K562 (cell line): Measurements from ENCODE around the gene TSHZ1. TPM values are rescaled to one million over a fixed set of nuclear protein-coding genes. Genes with fewer than 3 reads are reported as not detected.

Experiments
- DACH1 ChIP-seq: fragments of 450-650 bp; IDR thresholded peaks from 2 replicates; pipeline ENCODE4 v1.6.1; 2018; ENCODE audit not compliant: partially characterized antibody
- HDAC6 ChIP-seq: IDR thresholded peaks from 2 replicates; pipeline ENCODE4 v1.6.1; 2012; ENCODE audit warnings: low read depth, mild to moderate bottlenecking, control low read depth, inconsistent platforms, low read length, moderate library complexity
- NFATC3 ChIP-seq: fragments of 450-650 bp; IDR thresholded peaks from 2 replicates; pipeline ENCODE4 v1.6.1; 2017; ENCODE audit warnings: mild to moderate bottlenecking
- PRMT5 ChIP-seq: sonication (generic); formaldehyde crosslinking; IDR thresholded peaks from 2 replicates; pipeline ENCODE4 v1.5.0; 2020; ENCODE audit warnings: missing genetic modification reagents
- SOX6 ChIP-seq: fragments of 450-650 bp; IDR thresholded peaks from 2 replicates; pipeline ENCODE4 v1.6.1; 2014; ENCODE audit warnings: mild to moderate bottlenecking
- TAF7 ChIP-seq: fragments of 450-650 bp; IDR thresholded peaks from 2 replicates; pipeline ENCODE4 v1.6.1; 2016; ENCODE audit warnings: missing genetic modification characterization, missing compliant biosample characterization
- ZNF444 ChIP-seq: fragments of 250-450 bp; sonication (Bioruptor Pico); IDR thresholded peaks from 2 replicates; pipeline ENCODE4 v1.4.0; 2020; ENCODE audit warnings: mild to moderate bottlenecking, moderate library complexity
- polyA plus RNA-seq, 8 experiments: library from polyadenylated mRNA; depleted of rRNA in 4 of 8; stranded (reverse) in 5 of 8; unstranded in 3 of 8; fragments of >200 nt; fragmentation: Nextera tagmentation in 2 of 8; fragmentation: Illumina TruSeq in 1 of 8; extraction: Ambion mirVana in 2 of 8; extraction: Trizol in 1 of 8; gene quantifications; 2 replicates each; pipeline versions ENCODE4 v1.2.1 to v1.2.3, GENCODE V29; 2011 to 2014; ENCODE audit warnings: inconsistent platforms in 1 of 8, missing spikeins in 1 of 8
- total RNA-seq, 7 experiments: library from RNA; depleted of rRNA in 6 of 7; stranded (reverse); fragments of >200 nt in 6 of 7; fragmentation: Illumina TruSeq in 2 of 7; extraction: Trizol in 2 of 7; gene quantifications; 2 replicates each; pipeline versions ENCODE4 v1.2.1 to v1.2.3, GENCODE V29; 2011 to 2021; ENCODE audit warnings: low replicate concordance in 1 of 7
- TF ChIP-seq, protein P1 (sequence below): fragments of 200-800 bp; sonication (Bioruptor generic); IDR thresholded peaks from 2 replicates; pipeline ENCODE4 v1.6.1; 2016; ENCODE audit warnings: missing genetic modification characterization, missing compliant biosample characterization
- TF ChIP-seq, protein P2 (sequence below): fragments of 250-450 bp; sonication (Bioruptor Pico); IDR thresholded peaks from 2 replicates; pipeline ENCODE4 v1.4.0; 2020; ENCODE audit warnings: mild to moderate bottlenecking, moderate library complexity
- TF ChIP-seq, protein P3 (sequence below): sonication (generic); formaldehyde crosslinking; IDR thresholded peaks from 2 replicates; pipeline ENCODE4 v1.8.1; 2023; ENCODE audit warnings: mild to moderate bottlenecking, missing genetic modification reagents

Gene TSHZ1
- total and polyA plus RNA-seq, 9 of the 15 experiments (the other 6 are each of a cell fraction or from before 2014, with no cell fraction given) = 1.1 to 7.2 (median 2.7) TPM

DNA sequence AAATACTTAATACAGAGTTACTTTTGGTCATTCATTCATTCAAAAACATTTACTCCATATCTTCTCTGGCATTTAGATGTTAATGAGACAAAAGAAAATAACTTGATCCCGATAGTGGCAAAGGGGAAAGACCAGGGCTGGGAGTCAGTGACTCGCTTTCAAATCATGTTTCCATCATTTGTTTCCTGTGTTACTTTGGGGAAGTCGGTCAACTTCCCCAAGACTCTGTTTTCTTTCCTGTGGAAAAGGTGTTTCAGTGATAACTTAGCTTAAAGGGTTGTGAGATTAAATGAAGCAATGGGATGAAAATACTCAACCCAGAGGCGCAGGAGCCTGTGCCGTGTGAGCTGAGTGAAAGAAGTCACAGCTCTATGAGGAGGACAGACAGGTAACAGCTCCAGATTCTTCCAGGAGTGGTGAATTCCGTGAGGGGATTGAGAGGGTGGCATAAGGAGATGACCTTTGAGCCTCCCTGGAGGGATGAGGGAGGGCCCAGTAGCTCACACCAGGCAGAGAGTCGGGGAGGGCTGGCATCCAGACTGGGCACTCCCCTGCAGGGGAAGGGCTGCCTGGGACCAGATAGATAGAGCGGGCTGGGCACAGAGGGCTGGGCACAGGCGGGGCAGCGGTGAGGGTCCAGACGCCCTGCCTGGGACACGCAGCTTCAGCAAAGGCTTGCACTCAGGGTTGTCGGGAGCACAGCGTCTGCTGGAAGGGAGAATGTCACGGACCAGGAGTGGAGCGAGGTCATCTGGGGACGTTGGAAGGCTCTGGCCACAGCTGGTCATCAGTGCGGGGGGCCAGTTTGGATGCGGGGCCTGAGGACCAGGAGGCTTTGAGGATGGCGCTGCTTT, 70.1 kb downstream of the TSHZ1 start (continued):
- no peak for TF ChIP-seq TAF7 (tag)
- TF ChIP-seq PRMT5 (CRISPR knock-in tag) = no peak
- TF ChIP-seq HDAC6 = no peak
- TF ChIP-seq NFATC3 = no peak
- TF ChIP-seq DACH1 = no peak
- TF ChIP-seq SOX6 = no peak
- TF ChIP-seq, protein P1, sequence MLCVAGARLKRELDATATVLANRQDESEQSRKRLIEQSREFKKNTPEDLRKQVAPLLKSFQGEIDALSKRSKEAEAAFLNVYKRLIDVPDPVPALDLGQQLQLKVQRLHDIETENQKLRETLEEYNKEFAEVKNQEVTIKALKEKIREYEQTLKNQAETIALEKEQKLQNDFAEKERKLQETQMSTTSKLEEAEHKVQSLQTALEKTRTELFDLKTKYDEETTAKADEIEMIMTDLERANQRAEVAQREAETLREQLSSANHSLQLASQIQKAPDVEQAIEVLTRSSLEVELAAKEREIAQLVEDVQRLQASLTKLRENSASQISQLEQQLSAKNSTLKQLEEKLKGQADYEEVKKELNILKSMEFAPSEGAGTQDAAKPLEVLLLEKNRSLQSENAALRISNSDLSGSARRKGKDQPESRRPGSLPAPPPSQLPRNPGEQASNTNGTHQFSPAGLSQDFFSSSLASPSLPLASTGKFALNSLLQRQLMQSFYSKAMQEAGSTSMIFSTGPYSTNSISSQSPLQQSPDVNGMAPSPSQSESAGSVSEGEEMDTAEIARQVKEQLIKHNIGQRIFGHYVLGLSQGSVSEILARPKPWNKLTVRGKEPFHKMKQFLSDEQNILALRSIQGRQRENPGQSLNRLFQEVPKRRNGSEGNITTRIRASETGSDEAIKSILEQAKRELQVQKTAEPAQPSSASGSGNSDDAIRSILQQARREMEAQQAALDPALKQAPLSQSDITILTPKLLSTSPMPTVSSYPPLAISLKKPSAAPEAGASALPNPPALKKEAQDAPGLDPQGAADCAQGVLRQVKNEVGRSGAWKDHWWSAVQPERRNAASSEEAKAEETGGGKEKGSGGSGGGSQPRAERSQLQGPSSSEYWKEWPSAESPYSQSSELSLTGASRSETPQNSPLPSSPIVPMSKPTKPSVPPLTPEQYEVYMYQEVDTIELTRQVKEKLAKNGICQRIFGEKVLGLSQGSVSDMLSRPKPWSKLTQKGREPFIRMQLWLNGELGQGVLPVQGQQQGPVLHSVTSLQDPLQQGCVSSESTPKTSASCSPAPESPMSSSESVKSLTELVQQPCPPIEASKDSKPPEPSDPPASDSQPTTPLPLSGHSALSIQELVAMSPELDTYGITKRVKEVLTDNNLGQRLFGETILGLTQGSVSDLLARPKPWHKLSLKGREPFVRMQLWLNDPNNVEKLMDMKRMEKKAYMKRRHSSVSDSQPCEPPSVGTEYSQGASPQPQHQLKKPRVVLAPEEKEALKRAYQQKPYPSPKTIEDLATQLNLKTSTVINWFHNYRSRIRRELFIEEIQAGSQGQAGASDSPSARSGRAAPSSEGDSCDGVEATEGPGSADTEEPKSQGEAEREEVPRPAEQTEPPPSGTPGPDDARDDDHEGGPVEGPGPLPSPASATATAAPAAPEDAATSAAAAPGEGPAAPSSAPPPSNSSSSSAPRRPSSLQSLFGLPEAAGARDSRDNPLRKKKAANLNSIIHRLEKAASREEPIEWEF = no peak
- TF ChIP-seq, protein P2, sequence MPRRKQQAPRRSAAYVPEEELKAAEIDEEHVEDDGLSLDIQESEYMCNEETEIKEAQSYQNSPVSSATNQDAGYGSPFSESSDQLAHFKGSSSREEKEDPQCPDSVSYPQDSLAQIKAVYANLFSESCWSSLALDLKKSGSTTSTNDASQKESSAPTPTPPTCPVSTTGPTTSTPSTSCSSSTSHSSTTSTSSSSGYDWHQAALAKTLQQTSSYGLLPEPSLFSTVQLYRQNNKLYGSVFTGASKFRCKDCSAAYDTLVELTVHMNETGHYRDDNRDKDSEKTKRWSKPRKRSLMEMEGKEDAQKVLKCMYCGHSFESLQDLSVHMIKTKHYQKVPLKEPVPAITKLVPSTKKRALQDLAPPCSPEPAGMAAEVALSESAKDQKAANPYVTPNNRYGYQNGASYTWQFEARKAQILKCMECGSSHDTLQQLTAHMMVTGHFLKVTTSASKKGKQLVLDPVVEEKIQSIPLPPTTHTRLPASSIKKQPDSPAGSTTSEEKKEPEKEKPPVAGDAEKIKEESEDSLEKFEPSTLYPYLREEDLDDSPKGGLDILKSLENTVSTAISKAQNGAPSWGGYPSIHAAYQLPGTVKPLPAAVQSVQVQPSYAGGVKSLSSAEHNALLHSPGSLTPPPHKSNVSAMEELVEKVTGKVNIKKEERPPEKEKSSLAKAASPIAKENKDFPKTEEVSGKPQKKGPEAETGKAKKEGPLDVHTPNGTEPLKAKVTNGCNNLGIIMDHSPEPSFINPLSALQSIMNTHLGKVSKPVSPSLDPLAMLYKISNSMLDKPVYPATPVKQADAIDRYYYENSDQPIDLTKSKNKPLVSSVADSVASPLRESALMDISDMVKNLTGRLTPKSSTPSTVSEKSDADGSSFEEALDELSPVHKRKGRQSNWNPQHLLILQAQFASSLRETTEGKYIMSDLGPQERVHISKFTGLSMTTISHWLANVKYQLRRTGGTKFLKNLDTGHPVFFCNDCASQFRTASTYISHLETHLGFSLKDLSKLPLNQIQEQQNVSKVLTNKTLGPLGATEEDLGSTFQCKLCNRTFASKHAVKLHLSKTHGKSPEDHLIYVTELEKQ = no peak
- no peak for TF ChIP-seq ZNF444
- TF ChIP-seq, protein P3, sequence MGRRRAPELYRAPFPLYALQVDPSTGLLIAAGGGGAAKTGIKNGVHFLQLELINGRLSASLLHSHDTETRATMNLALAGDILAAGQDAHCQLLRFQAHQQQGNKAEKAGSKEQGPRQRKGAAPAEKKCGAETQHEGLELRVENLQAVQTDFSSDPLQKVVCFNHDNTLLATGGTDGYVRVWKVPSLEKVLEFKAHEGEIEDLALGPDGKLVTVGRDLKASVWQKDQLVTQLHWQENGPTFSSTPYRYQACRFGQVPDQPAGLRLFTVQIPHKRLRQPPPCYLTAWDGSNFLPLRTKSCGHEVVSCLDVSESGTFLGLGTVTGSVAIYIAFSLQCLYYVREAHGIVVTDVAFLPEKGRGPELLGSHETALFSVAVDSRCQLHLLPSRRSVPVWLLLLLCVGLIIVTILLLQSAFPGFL (CRISPR knock-in tag) = no peak
